Measurements from ENCODE around the gene PCF11.
"Not testable (repeated sequence)": the region's sequence is repeated elsewhere in the genome, so short reads cannot be mapped to it uniquely, and the experiment has no call there.

PCF11 gene

GRCh38 chr11:83156996-83157593 lies at the start of gene PCF11:
TSS of gene PCF11 (plus strand) at chr11:83157131. CDS start at chr11:83157440, 309 bp downstream.
- no peak for DNase-seq (ENCODE audit: low read depth in 2 of 2)

GRCh38 chr11:83112886-83113285 lies 44.0 kb upstream of the PCF11 start:
- no peak for DNase-seq (ENCODE audit: low read depth in 2 of 2)

- DNase-seq (ENCODE audit: low read depth in 2 of 2): no peak
These were observed 41.9 kb upstream of the PCF11 start for GRCh38 chr11:83115026-83115425.

- no peak for DNase-seq (ENCODE audit: low read depth in 2 of 2)
These were observed 41.4 kb upstream of the PCF11 start for GRCh38 chr11:83115551-83115950.

- no peak for DNase-seq (ENCODE audit: low read depth in 2 of 2)
These were observed 40.8 kb upstream of the PCF11 start for GRCh38 chr11:83116015-83116641.

- DNase-seq (ENCODE audit: low read depth in 2 of 2): no peak
These were observed 38.1 kb upstream of the PCF11 start for GRCh38 chr11:83118814-83119213.

- no peak for DNase-seq (ENCODE audit: low read depth in 2 of 2)
These were observed 37.7 kb upstream of the PCF11 start for GRCh38 chr11:83119216-83119615.

GRCh38 chr11:83120327-83120726 lies 36.6 kb upstream of the PCF11 start:
- DNase-seq (ENCODE audit: low read depth in 2 of 2): no peak

GRCh38 chr11:83122050-83122449 lies 34.9 kb upstream of the PCF11 start:
- DNase-seq (ENCODE audit: low read depth in 2 of 2): no peak

GRCh38 chr11:83122766-83123165 lies 34.2 kb upstream of the PCF11 start:
- DNase-seq (ENCODE audit: low read depth in 2 of 2): no peak

GRCh38 chr11:83124636-83125424 lies 32.1 kb upstream of the PCF11 start:
- no peak for DNase-seq (ENCODE audit: low read depth in 2 of 2)

- DNase-seq (ENCODE audit: low read depth in 2 of 2): no peak
These were observed 31.4 kb upstream of the PCF11 start for GRCh38 chr11:83125577-83125976.

- no peak for DNase-seq (ENCODE audit: low read depth in 2 of 2)
These were observed 29.7 kb upstream of the PCF11 start for GRCh38 chr11:83127310-83127637.

- DNase-seq (ENCODE audit: low read depth in 2 of 2): no peak
These were observed 24.7 kb upstream of the PCF11 start for GRCh38 chr11:83132191-83132590.

- not testable (repeated sequence) for DNase-seq (ENCODE audit: low read depth in 2 of 2)
These were observed 23.7 kb upstream of the PCF11 start for GRCh38 chr11:83133266-83133665.

GRCh38 chr11:83139310-83139709 lies 17.6 kb upstream of the PCF11 start:
- no peak for DNase-seq (ENCODE audit: low read depth in 2 of 2)

- no peak for DNase-seq (ENCODE audit: low read depth in 2 of 2)
These were observed 16.1 kb upstream of the PCF11 start for GRCh38 chr11:83140691-83141455.

GRCh38 chr11:83147895-83148294 lies 9.0 kb upstream of the PCF11 start:
- no peak for DNase-seq (ENCODE audit: low read depth in 2 of 2)

GRCh38 chr11:83150450-83150849 lies 6.5 kb upstream of the PCF11 start:
- no peak for DNase-seq (ENCODE audit: low read depth in 2 of 2)

GRCh38 chr11:83151274-83151977 lies 5.5 kb upstream of the PCF11 start:
- no peak for DNase-seq (ENCODE audit: low read depth in 2 of 2)

- DNase-seq (ENCODE audit: low read depth in 2 of 2): no peak
These were observed 4.7 kb upstream of the PCF11 start for GRCh38 chr11:83152264-83152663.

GRCh38 chr11:83153764-83154163 lies 3.2 kb upstream of the PCF11 start:
- no peak for DNase-seq (ENCODE audit: low read depth in 2 of 2)
